Adrenal gland (tissue), 12 donors: Measurements from ENCODE around the gene SEMA5A. TPM values are rescaled to one million over a fixed set of nuclear protein-coding genes. Genes with fewer than 3 reads are reported as not detected.

Experiments used
- DNase-seq, 7 donors: peaks; one replicate each; pipeline ENCODE4 v3.0.0-alpha.2; 2019 to 2020
- H3K27ac ChIP-seq, 5 donors: fragments of 200-600 bp; sonication (generic) in 4 of 5; 1 replicate in 3 of 5; 2 replicates in 2 of 5; pipeline versions ENCODE4 v1.5.1 to v1.8.0; 2016 to 2020; ENCODE audit warnings: mild to moderate bottlenecking in 1 of 5
- H3K27me3 ChIP-seq: fragments of 200-600 bp; 2 replicates; pipeline ENCODE4 v1.8.0; 2021
- H3K36me3 ChIP-seq, 2 donors: fragments of 200-600 bp; replicated peaks in 1 of 2; 1 replicate in 1 of 2; 2 replicates in 1 of 2; pipeline versions ENCODE4 v1.5.1 to v1.8.0; 2018 to 2022
- H3K4me1 ChIP-seq, 2 donors: fragments of 200-600 bp; replicated peaks in 1 of 2; 1 replicate in 1 of 2; 2 replicates in 1 of 2; pipeline versions ENCODE4 v1.5.1 to v1.8.0; 2018 to 2021
- H3K4me3 ChIP-seq, 4 donors: fragments of 200-600 bp; sonication (generic) in 3 of 4; one replicate each; pipeline ENCODE4 v1.5.1; 2016 to 2018
- H3K9me3 ChIP-seq, 3 donors: fragments of 200-600 bp; sonication (generic) in 1 of 3; replicated peaks in 1 of 3; 1 replicate in 2 of 3; 2 replicates in 1 of 3; pipeline versions ENCODE4 v1.5.1 to v1.8.0; 2016 to 2021
- POLR2A ChIP-seq, 2 donors: fragments of 450-650 bp; IDR thresholded peaks; one replicate each; pipeline ENCODE4 v1.6.1; 2017; ENCODE audit warnings: antibody characterized with exemption in 2 of 2, mild to moderate bottlenecking in 2 of 2, moderate library complexity in 1 of 2
- WGBS, 4 donors: extraction: QIAGEN DNeasy Blood & Tissue Kit in 2 of 4; methylation state at CpG; one replicate each; pipeline versions ENCODE4 v1.1.5 to v1.1.7; 2013 to 2017; 5-methylcytosine and 5-hydroxymethylcytosine counted together
- intact Hi-C, 2 donors: fragments of 100-400 bp; cut with DNase I; formaldehyde crosslinking; loops; one replicate each; pipeline versions ENCODE4 v1.14.1 to v1.15.0; 2022 to 2023
- polyA plus RNA-seq, 3 donors: library from polyadenylated mRNA; stranded (reverse); fragments of 200-250 nt in 2 of 3; fragments of 350-450 nt in 1 of 3; fragmentation: Illumina TruSeq in 1 of 3; extraction: RNeasy Lipid Tissue Mini Kit (QIAGEN cat#74804) in 1 of 3; gene quantifications; one replicate each; pipeline ENCODE4 v1.2.3, GENCODE V29; 2013 to 2014
- total RNA-seq, 9 donors: library from RNA; depleted of rRNA in 4 of 9; stranded (reverse); fragments of >200 nt in 4 of 9; fragments of 120-200 nt in 1 of 9; fragmentation: NEBNext Ultra II Directional in 1 of 9; extraction: Animal tissue kit (Norgen Biotek cat#: 25700) in 1 of 9; gene quantifications; one replicate each; pipeline versions ENCODE4 v1.1.0 to v1.2.4, GENCODE V29; 2013 to 2023
- TF ChIP-seq, protein P1 (sequence below), 6 experiments: fragments of 450-650 bp in 4 of 6; fragments of 200-600 bp in 2 of 6; sonication (generic) in 1 of 6; IDR thresholded peaks; 1 replicate in 5 of 6; 2 replicates in 1 of 6; pipeline versions ENCODE4 v1.5.1 to v1.8.0; 2016 to 2021; ENCODE audit warnings: antibody characterized with exemption in 6 of 6, mild to moderate bottlenecking in 2 of 6, moderate library complexity in 1 of 6
- donor health status: healthy with polysubstance abuse.
- donor health status: Bipolar disorder and iron deficiency.
- donor health status: DM: yes; HTN: yes; CAD: no.
- donor health status: DM: no; HTN: no; CAD: no.
- donor health status: DM: no; HTN: no; CAD: no.
- donor health status: DM: yes; HTN: yes; CAD: no.

SEMA5A gene
- total and polyA plus RNA-seq, 12 donors: 0.40 to 6.0 (median 2.6) TPM

DNA sequence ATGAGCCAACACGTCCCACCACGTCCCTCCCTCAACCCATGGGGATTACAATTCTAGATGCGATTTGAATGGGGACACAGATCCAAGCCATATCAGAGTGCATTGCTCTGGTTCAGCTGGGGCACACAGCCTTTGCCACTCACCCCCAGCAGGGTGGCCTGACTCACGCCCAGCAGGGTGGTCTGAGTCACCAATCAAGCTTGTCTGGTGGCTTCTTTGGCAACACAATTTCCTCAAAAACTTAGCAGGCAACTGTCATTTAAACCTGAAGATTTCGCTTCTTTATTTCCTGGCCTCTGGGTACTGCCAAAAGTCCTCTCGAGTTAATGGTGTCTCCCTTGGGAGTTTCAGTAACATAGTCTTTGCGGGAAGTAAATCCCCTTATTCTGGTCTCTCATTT lies 16.3 kb upstream of the SEMA5A start:
- Histone ChIP-seq H3K4me3 (no peak overlapping the region), H3K9me3 (no peaks in the 10 kb centered on the region), H3K4me1 (no peaks in the 10 kb centered on the region), H3K27ac (no peak overlapping the region), H3K27me3 (no peaks in the 10 kb centered on the region), H3K36me3 (no peaks in the 10 kb centered on the region)
- 57 to 82% (median 69%) methylated on average over 7 of the region's 7 CpGs for WGBS, 4 donors
- DNase-seq: no peak
- intact Hi-C loops: no loop called here
- TF ChIP-seq, protein P1, sequence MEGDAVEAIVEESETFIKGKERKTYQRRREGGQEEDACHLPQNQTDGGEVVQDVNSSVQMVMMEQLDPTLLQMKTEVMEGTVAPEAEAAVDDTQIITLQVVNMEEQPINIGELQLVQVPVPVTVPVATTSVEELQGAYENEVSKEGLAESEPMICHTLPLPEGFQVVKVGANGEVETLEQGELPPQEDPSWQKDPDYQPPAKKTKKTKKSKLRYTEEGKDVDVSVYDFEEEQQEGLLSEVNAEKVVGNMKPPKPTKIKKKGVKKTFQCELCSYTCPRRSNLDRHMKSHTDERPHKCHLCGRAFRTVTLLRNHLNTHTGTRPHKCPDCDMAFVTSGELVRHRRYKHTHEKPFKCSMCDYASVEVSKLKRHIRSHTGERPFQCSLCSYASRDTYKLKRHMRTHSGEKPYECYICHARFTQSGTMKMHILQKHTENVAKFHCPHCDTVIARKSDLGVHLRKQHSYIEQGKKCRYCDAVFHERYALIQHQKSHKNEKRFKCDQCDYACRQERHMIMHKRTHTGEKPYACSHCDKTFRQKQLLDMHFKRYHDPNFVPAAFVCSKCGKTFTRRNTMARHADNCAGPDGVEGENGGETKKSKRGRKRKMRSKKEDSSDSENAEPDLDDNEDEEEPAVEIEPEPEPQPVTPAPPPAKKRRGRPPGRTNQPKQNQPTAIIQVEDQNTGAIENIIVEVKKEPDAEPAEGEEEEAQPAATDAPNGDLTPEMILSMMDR (IDR thresholded peaks at IDR 0.05): no peak
- no peak for TF ChIP-seq POLR2A (IDR thresholded peaks at IDR 0.05)

DNA sequence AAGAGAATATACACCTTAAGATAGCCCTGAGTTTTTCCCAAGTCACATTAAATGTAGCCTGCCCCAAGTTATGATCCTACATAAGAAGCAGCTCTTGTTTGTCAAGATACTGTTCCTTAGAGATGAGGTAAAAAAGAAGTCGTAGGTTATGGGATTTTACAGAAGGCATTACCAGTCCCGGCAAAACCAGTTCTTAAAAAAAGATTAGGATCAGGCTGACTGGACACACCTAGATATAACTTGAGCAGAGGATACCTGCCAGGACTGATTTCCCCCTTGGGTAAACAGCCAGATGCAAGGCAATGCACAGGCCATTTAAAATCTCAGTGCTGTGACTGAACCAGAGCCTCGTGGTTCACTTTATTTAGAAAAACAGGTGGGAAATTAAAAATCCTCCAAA lies 14.1 kb upstream of the SEMA5A start:
- 63 to 71% (median 66%) methylated on average over 3 of the region's 3 CpGs for WGBS, 4 donors
- H3K4me1 ChIP-seq: no peaks in the 10 kb centered on the region
- intact Hi-C loops: no loop called here
- H3K4me3 ChIP-seq: no peak overlapping the region
- H3K9me3 ChIP-seq: no peaks in the 10 kb centered on the region
- no peak for DNase-seq
- H3K27ac ChIP-seq: no peak overlapping the region
- no peaks in the 10 kb centered on the region for H3K27me3 ChIP-seq
- no peaks in the 10 kb centered on the region for H3K36me3 ChIP-seq
- TF ChIP-seq, protein P1 (IDR thresholded peaks at IDR 0.05): no peak
- TF ChIP-seq POLR2A (IDR thresholded peaks at IDR 0.05): no peak

DNA sequence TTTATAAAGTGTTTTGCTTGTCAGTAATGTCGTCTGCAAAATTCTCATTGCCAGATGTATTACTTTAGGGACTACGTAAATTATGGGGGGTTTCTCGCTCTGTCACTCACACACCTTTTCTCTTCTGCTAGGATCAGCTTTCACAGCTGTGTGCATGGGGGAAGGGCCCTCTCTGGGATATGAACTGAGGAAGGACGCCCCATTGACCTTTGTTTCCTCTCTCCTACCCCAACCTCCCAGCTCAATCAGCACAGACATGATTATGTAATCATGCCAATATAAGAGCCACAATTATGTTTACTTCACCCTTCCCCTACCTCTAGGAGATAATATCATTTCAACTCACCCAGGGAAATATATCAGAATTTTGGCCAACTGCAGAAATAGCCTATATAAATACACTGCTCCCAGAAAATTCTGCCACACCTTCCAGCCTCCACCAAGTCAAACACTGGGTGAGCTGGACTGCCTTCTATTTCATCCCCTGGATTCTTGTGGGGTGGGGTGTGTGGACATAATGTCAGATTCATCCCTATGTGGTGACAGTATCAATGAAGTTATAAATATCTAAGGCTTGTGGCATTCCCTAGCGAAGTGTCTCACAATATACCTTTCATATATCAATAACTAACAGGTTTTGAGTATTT lies 12.6 kb upstream of the SEMA5A start:
- Histone ChIP-seq H3K4me1 (no peaks in the 10 kb centered on the region), H3K36me3 (no peaks in the 10 kb centered on the region), H3K27ac (no peak overlapping the region), H3K4me3 (no peak overlapping the region), H3K27me3 (no peaks in the 10 kb centered on the region), H3K9me3 (no peaks in the 10 kb centered on the region)
- TF ChIP-seq, protein P1 (IDR thresholded peaks at IDR 0.05): no peak
- TF ChIP-seq POLR2A (IDR thresholded peaks at IDR 0.05): no peak
- DNase-seq: no peak
- WGBS, 4 donors: 56 to 68% (median 65%) methylated on average over 5 of the region's 5 CpGs
- intact Hi-C loops: no loop called here

DNA sequence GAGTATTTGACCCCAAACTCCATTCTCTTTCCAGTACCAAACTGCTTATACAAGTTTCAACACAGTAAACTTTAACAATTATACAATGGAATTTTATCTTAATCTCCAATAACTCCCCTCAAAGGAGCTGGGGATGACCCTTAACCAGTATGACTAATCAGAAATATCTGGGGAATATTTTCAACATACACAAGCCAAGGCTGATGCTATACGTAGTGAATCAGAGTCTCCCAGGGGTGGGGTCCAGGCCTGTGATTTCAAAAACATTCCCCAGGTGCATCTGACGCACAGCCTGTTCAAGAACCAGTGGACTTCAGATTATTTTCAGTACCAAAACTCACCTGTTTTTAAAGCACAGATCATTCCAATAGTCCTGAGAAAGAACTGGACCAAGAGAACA lies 11.8 kb upstream of the SEMA5A start:
- no peak for DNase-seq
- Histone ChIP-seq H3K4me1 (no peaks in the 10 kb centered on the region), H3K9me3 (no peaks in the 10 kb centered on the region), H3K27me3 (no peaks in the 10 kb centered on the region), H3K4me3 (no peak overlapping the region), H3K36me3 (no peaks in the 10 kb centered on the region), H3K27ac (no peak overlapping the region)
- intact Hi-C loops: no loop called here
- TF ChIP-seq, protein P1 (IDR thresholded peaks at IDR 0.05): no peak
- no peak for TF ChIP-seq POLR2A (IDR thresholded peaks at IDR 0.05)
- WGBS, 4 donors: 69 to 76% (median 73%) methylated on average over 2 of the region's 2 CpGs
